HFF-Myc (cell line): ENCODE data around the gene THY1.

Experiments used
- DNase-seq: peaks from one replicate; pipeline ENCODE4 v3.0.0-alpha.2; 2011; ENCODE audit warnings: low read depth; ENCODE audit errors: extremely low read depth
- H3K4me3 ChIP-seq: replicated peaks from 2 replicates; pipeline ENCODE4 v1.5.1; 2011; ENCODE audit warnings: low read depth, mild to moderate bottlenecking, control low read depth, low read length
- CTCF ChIP-seq: IDR thresholded peaks from 2 replicates; pipeline ENCODE4 v1.5.1; 2012; ENCODE audit warnings: mild to moderate bottlenecking, low read depth, low read length, control low read depth; ENCODE audit errors: missing control alignments

The THY1 gene

GRCh38 chr11:119380160-119380826 lies 42.7 kb downstream of the THY1 start:
- no peak for DNase-seq
- H3K4me3 ChIP-seq, result peak overlapping the region; percentile 55
- TF ChIP-seq CTCF, result no peak

GRCh38 chr11:119378851-119379465 lies 44.0 kb downstream of the THY1 start:
- no peak overlapping the region for H3K4me3 ChIP-seq
- TF ChIP-seq CTCF, result no peak
- no peak for DNase-seq

DNA sequence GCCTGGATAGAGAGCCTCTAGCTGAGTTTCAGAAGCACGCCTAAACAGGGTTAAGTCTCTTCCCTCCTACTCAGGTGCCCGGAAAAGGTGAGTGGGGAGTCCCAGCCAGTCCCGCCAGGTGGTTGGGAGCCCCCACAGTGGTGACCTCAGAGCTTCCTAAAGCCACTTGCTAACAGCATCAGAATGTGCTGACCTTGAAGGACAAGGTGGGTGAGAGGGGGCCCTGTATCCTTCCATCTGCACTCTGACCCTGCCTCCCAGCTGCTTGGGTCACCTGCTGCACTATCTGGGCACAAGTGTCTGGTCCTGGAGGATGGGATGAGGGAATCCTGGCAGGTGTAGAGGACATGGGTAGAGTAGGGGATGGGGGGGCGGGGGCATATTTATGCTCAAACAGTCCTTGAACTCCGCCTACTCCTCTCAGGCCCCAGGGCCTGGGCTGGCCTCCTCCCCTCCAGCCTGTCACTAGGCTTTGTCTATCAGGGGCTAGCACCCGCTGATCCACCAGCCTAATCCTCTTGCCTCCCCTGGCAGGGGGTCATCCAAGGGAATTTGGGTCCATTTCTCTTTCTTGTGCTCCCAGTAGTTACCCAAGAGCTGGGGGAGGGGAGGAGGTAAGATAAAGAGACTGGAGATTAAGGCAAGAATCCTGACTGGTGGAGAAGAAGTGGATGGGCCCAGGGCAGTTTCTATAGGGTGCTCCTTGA lies 44.9 kb downstream of the THY1 start:
- DNase-seq, result no peak
- no peak for TF ChIP-seq CTCF
- H3K4me3 ChIP-seq, result no peak overlapping the region

DNA sequence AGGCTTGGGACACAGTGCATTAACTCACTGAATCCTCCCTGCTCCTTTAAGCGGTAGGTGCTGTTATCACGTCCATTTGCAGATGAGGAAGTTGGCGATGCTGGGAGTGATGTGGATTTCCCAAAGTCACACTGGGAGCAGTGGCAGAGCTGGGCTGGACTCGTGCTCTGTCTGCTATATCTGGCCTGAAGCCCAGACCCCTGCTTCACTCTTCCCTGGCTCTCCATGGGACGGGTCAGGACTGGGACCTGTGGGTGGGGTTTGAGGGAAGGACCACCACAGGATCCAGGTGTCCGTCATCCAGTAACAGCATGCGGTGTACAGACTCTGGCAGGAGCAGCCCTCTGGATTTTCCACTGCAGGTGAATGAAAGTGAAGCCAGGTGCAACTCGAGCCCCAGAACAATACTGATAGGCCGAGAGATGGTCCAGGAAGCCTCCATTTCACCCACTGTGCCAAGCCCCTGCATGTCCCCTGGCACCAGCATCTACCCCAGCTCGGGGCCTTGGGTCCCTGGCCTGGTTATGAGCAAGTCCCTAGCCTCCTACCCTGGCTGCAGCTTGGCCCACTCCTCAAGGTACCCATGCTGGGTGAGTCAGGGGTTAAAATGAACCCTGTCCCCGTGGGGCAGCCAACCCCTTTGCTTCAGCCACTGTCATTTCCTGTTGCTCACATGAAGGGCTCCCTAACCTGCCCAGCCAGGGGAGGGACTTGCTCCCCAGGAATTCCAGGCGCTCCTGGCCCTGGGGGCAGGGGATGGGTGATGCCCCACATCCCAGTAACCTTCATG lies 45.7 kb downstream of the THY1 start:
- no peak for TF ChIP-seq CTCF
- H3K4me3 ChIP-seq, result no peak overlapping the region
- DNase-seq, result no peak

DNA sequence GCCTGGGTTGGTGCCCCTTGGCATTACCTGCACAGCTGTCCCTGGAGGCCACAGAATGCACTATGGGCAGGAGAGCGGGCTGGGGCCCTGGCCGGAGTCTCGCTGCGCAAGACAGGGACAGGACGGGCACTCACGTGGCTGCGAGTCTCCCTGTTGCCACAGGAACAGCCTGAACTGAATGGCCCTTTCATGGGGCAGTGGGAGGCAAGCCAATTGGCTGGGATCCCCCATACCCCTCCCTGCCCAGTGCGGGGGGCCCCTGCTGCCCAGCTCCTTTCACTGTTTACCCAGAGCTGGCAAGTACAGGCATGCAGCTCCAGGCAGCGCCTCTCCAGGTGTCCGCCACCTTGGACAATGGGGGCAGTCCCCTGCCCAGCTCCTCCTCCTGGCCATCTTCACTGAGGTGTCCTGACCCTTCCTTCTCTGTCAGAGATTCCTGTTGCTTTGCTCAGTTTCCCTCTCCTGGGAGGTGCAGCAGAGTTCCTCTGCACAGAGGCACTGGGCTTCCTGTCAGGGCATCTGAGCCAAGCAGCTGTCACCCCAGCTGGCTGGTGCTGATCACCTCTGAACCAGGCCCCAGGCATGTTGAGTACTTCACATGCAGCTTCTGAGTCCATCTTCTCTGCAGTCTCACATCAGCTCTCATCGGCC lies 46.6 kb downstream of the THY1 start:
- H3K4me3 ChIP-seq, result no peak overlapping the region
- no peak for TF ChIP-seq CTCF
- no peak for DNase-seq
